A204.1 (cell line): ENCODE results near the gene DCTN4.
"Not testable (repeated sequence)": the region's sequence is repeated elsewhere in the genome, so short reads cannot be mapped to it uniquely, and the experiment has no call there.

Source experiments
- FAIRE-seq: peaks from 2 replicates; lab custom pipeline; 2012; peaks lifted over from hg19 to GRCh38; lab: Jason Lieb, UNC

DCTN4 gene

DNA sequence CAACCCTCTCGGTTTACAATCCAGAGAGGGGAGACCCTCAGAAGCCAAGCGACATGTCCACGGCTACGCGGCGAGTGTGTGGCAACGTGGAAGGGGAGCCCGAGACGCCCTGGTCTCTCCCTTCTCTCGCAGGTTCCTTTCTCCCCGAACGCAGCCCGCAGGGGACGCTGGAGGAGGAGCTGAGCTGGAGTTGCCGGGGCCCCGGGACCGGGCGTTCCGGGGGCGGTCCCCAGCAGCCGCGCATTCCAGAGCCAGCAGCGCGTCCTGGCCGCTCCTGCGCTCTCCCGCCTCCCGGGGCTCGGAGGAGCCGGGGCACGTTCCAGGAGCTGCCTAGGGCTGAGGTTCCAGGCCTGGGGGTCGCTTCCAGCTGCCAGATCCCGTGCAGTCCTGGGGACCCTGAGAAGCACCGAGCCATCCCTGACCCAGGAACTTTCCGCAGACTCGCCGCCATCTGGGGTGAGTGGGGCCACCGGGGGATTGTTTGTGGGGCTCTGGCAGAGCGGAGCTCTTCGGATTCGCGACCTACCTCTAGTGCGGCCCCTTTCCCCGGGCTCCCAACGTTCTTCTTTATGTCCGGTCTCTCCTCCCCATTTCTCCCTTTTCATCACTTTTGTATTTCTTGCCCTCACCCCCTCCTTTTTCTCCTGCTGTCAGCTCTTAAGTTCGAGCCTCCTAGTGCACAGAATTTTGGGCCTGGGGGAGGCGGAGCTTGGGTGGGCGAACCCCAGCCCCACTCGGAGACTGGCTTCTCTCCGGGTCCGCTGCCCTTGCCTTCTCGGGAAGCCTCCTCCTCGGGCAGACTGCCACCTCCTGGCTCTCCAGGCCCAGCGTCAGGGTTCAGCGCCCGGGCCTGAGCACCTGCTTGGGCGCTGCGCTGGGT, 19.9 kb upstream of the DCTN4 start, which contains the start of gene SMIM3:
SMIM3 (plus strand) TSS at position 241 of the 880 bp plus-strand sequence. CDS start 16,684 bp downstream, outside the sequence.
- FAIRE-seq: no peak

DNA sequence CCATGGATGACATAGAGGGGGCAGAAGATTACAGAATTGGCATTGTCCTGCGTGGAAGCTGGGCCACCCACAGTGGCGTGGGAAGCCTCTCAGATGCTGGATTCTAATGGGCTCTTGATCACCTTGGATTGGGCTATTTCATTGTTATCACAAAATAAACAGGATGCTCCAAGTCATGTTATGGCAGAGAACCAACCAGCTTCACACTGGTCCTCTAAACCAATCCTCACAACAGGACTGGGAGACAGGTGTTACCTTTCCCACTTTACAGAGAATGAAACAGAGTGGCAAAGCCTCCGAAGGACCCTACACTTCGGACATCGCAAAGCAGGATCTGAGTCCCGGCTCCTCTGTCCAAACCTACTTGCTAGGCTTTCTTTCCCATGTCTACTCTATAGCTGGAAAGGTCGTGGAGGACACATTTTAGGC, 19.3 kb upstream of the DCTN4 start:
- FAIRE-seq: no peak

DNA sequence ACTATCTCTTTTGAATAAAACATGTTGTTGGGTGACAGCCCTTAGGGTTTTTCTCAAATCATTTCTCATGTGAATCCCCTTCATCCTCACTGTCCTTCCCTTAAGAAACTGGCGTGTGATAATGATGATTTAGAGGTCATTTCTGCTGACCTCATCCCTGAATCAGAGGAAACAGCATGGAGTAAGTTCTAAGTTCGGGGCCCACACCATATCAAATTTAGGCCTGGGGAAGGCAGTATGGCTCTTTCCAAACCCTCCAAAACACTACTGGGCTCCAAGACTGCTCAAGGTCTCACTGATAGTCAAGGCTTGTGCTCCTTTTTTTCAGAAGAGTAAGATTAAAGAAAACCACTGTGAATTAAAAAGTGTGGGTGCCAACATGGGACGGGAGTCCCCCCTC, 18.9 kb upstream of the DCTN4 start:
- no peak for FAIRE-seq

DNA sequence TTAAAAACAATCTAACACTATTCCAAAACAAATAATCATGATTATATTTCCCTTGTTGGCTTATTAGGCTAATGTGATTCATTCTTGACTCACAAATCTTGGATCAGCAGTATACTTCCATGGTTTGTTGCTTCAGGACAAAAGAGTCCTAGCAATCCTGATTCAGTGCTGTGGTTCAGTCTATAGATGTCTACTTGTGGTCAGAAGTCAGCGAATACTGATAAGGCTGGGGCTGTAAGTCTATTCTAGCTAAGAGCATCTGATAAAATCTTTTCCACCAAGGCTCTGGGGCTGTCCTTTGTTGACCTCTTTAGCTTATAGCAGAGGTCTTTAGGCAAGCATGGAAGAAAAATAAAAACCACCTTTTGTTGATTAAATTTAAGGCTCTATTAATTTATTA, 15.3 kb upstream of the DCTN4 start:
- no peak for FAIRE-seq

DNA sequence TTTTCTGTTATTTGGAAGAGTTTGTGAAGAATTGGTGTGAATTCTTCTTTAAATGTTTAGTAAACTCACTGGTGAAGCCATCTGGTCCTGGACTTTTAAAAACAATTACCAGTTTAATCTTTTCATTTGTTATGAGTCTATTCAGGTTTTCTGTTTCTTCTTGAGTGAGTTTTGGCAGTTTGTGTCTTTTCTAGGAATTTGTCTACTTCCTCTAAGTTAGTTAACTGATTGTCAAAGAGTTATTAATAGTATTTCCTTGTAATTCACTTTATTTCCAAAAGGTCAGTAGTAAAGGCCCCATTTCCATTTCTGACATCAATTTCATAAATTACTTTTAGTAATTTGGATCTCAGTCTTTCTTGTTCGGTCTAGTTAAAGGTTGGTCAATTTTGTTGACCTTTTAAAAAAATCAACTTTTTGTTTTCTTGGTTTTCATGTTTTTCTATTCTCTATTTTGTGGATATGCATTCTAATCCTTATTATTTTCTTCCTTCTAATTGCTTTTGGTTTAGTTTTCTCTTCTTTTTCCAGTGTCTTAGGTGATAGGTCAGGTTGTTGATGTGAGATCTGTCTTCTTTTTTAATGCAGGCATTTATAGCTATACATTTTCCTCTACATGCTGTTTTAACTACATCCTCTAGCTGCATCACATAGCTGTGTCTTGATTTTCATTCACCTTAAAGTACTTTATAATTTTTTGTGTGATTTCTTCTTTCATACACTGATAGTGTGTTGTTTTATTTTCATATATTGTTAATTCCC, 12.4 kb upstream of the DCTN4 start:
- FAIRE-seq: no peak

DNA sequence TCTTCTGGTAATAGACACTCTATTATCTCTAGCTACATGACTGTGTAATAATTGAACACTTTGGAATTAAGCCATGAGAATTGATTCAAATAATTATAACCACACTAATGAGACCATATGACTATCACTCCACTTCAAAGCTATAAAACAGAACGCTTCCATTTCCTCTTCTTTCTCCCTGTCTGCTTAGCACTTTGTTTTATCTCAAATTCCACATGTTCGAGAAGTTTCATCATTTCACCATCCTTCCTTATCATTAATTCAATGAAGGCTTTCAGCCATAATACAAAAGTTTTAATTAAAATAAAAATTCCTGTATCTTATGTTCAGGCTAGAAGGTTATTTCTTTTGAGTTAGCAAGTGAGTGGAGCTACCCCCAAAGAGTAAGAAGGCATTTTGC, 7.4 kb upstream of the DCTN4 start:
- FAIRE-seq: no peak

DNA sequence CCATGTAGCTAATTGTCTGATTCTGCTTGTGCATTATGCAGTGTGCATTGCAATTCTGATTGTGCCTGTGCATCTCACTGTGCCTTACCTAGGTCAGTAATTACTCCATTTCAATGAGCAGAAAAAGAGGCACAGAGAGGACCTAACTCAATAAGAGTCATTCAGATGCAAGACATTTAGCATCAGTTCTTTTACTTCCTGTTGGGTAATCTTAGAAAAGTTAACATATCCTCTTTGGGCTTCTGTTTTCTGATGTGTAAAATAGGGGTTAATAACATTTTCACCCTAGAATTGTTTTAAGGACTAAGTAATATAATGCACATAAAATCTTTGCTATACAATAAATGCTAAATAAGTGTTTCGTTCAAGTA, 7.0 kb upstream of the DCTN4 start:
- FAIRE-seq: no peak

DNA sequence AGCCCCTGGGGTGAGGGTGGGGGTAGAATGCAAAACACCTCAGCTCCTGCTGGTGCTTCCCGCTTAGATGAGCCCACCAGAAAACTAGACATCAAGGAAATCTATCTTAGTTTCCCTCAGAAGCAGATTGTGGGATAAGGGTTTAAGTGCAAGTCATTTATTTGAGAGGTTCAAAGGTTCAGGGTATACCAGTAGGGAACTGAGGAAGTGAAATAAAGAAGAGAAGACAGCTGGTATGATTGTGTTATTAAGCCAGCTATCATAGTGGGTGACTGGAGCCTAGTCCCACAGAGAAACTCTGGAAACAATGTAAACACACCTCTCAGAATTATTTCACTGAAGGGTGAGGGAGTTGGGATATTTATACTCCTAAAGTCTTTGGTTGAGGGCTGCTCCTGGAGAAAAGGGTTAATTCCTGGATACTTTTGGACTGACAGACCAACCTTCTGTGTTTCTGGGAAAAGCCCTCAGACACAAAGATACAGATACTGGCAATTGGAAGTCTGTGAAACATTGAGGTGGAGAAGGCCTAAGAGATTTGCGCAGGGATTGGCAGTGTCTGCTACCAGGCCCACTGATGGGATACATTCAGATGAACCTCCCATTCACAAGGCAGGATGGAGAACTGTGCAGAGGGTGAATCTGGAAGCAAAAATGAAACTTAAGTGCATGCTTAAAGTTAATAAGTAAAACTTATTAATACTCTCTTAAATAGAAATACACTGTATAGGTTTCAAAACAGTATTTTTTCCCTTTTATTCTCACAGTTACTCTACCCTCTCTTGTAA, 6.4 kb upstream of the DCTN4 start:
- FAIRE-seq: no peak

DNA sequence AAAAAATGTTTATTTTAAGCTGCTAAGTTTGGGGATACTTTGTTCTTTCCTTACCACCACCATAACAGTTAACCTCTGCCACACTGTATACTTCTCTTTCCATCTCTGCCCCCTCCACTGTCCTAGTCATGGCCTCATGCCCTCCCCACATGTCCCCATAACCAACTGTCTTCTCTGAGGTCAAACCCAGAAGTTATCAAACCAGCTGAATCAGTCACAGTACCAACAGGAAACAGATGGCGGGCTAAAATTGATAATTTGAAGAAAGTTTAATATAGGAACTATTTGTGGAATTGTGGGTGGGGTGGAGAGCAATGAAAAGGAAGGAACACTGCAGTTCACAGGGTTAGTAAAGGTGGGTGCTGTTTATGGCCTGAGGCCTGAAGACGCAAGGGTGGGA, 5.7 kb upstream of the DCTN4 start:
- no peak for FAIRE-seq

DNA sequence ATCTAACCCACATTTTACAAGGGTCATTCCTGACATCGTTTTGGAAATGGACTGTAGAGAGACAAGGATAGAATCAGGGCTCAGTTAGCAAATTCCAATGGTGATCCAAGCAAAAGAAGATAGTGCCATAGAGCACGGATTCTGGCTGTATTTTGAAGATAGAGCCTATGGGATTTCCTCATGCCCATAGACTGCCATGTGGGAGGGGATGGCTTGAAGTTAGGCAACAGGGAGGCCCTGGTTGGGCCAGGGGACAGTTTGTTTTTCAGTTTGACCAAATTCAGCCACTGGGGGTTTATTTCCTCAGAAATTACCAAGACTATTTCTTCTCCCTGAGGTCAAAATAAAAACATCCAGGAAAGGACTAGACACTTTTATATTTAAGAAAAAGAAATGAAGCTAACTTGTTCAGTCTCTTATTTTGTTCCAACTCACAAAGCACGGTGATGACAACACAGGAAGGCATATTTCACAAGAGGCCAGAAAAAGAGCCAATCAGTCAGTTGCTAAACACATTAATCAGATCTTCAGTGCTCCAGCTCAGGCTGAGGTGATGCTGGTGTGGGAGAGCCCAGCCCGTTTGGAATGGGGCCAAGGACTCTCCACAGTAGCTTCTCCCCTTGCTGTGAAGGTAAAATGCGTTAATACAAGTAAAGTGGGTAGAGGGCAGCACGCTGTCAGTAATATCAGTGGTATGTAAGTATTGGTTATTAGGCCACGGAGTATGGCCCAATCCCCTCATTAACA, 4.4 kb upstream of the DCTN4 start:
- FAIRE-seq: no peak

DNA sequence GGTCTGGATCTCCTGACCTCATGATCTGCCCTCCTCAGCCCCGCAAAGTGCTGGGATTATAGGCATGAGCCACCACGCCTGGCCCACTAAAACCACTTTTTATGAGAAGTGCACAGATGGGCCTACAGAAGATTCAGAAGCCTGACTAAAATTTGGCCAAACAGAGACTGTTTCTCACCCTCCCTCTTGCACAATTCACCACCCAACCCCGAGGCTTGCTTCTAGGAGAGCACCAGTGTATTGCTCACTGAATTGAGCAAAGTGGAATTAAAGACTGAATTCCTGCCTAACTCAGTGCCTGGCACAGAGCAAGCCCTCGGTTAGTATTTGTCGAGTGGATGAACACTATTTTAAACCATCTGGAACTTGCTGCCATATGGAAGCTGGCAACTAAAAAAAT, 3.4 kb upstream of the DCTN4 start:
- no peak for FAIRE-seq

DNA sequence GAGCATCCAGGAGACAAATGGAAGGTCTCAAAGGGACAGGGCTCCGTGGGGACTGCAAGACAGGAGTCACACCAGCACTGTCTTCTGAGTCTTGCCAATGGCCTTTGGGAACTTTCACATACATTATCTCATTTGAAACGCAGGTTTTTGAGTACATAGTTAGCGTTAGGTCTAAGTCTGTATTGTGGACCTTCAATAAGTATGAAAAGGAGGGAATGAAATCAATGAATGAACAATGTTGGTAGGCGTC, 442 bp upstream of the DCTN4 start:
- no peak for FAIRE-seq

DNA sequence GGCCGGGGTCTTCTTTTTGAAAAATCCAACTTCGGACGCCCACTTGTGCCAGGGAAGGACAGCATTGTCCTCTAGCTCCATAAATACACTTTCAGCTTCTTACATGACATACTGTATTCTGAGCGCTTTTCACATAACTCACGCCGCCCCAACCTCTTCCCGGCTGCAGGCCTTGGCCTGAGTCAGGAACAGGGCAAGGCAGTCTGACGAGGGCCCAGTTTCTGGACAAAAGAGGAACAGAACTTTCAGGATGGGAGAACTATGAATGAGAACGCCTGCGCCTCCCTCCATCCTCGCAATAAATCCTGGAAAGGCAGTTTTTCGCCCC, 650 bp downstream of the DCTN4 start:
- no peak for FAIRE-seq

DNA sequence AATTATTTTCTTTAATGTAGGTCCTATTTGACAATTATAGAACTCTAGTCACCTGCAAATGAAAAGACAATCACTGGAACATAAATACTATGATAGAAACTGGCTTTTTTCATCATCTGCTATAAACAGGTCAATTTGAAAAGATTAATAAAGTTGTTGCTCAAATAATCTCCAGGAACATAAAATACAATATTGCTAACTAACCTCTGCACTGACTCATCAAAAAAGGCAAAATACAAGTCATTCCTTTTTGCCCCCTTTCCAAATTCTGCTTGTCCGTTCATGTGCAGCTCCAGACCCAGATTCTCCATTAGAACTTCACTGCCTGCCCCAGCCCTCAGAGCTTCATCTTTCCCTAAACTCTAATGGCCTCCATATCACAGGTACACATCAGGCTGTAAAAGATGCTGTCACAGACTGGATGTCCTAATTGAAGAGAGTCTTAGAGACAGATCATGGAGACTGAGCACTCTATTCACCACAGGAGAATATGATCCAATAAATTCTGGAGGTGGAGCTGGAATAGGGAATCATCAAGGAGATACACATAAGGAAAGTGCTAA, 1.6 kb downstream of the DCTN4 start:
- no peak for FAIRE-seq

DNA sequence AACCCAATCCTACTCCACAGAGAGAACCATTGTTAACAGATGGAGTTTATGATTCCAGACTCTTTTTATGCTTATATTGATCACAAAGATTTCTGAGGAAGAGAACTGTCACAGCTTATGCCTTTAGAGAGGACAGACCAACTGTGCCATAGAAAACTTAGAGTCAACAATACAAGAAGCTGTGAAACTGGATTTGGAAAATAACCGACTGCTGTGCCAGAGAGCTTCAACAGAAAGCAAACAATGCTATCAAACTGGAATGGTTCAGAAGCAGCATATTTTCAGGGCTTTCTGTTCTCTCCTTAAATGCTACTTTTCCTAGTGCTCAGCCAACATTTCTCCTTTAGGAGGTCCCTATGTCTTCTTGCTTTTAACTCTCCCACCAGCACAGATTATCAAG, 5.0 kb downstream of the DCTN4 start:
- FAIRE-seq: no peak

DNA sequence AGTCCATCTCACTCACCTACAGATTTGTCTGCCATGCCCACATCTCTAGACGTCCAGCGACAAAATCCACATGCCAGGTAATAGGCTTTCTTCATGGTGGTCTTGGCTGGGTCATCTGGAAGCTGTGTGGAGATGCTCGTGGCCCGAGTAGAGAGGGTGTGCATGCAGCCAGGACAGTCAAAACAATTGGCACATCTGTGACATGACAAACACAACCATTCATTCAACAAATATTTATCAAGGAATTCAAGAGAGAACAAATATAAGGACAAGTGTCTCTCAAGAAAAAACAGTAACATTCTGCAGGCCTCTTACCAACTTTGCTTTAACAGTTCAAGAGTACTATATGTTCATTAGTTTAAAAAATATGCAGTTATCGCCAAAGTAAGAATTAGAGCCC, 5.4 kb downstream of the DCTN4 start:
- FAIRE-seq: no peak

DNA sequence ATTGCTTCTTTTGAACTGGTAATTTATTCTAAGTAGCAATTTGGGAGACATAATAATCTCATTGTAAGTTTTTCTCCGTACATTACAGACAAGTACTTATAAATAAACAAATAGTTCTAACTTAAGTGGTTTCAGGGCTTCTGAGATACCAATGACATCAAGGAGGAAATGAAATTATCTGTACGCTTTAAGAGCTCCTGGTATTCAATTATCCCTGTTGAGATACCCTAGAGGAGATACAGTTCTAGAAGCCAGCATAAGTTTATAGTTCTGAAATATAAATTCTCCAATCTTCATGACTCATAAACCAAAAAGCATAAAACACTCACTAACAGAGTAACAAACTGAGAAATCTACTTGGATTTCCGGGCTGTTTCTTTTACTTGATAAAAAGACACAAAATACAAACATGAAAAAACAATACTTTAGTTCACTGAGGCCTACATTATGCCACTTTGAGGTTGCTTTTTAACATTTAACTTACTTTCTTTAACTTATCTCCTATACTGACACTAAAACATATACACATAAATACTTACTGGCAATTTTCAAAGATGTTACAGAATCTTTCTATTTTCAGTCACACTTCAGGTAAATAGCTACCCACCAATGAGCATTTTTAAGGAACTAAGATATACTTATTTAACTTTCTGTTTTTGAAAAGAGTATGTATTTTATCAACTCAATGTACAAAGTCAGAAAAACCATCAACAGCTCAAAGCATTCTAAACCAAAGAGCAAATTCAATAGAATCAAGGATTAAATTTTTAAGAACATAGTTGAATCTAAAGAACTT, 7.5 kb downstream of the DCTN4 start:
- no peak for FAIRE-seq

DNA sequence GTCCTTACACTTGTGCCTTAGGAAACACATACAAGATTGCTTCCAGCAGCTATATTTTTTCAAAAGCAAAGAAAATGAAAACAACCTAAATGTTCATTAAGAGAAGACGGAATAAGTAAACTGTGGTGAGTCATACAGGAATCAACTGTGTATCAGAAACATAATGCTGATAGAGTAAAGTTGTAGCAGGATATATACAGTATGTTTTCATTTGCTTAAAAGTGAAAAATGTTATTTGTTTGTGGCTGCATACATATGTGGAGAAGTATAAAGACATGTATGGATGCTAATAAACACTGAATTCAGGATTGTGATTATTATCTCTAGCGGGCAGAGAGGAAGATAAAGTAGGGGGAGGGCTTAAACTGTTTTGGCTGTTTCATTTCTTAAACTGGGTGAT, 8.3 kb downstream of the DCTN4 start:
- no peak for FAIRE-seq

DNA sequence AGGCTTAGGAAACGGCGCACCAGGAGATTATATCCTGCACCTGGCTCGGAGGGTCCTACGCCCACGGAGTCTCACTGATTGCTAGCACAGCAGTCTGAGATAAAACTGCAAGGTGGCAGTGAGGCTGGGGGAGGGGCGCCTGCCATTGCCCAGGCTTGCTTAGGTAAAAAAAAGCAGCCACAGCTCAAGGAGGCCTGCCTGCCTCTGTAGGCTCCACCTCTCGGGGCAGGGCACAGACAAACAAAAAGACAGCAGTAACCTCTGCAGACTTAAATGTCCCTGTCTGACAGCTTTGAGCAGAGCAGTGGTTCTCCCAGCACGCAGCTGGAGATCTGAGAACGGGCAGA, 15.7 kb downstream of the DCTN4 start:
- FAIRE-seq: not testable (repeated sequence)

DNA sequence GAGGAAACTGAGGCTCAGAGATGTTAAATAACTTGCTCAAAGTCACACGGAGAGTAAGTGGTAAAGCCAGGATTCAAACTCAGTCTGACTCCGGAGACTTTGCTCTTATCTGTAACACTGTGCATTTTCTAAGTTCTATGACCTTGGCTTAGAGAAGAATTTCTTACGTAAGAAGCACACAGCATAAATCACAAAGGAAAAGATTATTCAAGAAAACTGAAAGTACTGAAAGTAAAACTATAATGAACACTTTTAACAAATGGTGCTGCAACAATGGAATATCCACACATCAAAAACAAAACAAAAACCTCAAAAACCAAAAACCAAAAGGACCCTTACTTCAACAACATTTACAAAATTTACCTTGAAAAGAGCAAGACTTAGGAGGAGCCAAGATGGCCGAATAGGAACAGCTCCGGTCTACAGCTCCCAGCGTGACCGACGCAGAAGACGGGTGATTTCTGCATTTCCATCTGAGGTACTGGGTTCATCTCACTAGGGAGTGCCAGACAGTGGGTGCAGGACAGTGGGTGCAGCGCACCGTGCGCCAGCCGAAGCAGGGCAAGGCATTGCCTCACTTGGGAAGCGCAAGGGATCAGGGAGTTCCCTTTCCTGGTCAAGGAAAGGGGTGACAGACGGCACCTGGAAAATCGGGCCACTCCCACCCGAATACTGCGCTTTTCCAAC, 16.2 kb downstream of the DCTN4 start:
- not testable (repeated sequence) for FAIRE-seq

DNA sequence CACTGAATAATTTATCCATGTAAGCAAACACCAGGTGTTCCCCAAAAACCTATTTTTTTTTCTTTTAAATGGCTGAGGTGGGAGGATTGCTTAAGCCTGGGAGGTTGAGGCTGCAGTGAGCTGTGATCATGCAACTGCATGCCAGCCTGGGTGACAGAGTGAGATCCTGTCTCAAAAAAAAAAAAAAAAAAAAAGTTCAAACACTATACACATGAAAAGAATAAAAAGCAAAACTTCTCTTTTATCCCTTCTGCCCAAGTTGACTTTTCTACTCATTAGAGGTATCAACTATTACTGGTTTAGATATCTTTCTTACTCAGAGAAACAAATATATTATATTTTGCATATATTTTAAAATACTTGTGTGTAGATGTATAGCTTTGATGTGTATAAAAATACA, 17.8 kb downstream of the DCTN4 start:
- FAIRE-seq: no peak
